Hepatocyte (in vitro differentiated cells): Measurements from ENCODE around the gene MEP1B. TPM values are rescaled to one million over a fixed set of nuclear protein-coding genes. Genes with fewer than 3 reads are reported as not detected.
A peak's percentile ranks its signal among the peaks of the same experiment; 100 is the strongest.

Source experiments
- polyA plus RNA-seq: library from polyadenylated mRNA; unstranded; fragments of >200 nt; fragmentation: Nextera tagmentation; extraction: Ambion mirVana; gene quantifications from 2 replicates; pipeline ENCODE4 v1.2.1, GENCODE V29; 2016
- small RNA-seq: library from RNA; depleted of rRNA; stranded (forward); fragments of <200 nt; gene quantifications from one replicate; pipeline ENCODE3, GENCODE V24; 2014
- total RNA-seq: library from RNA; depleted of rRNA; stranded (reverse); fragments of >200 nt; gene quantifications from 2 replicates; pipeline ENCODE4 v1.2.3, GENCODE V29; 2014

The MEP1B gene
- total and polyA plus RNA-seq, 2 experiments from 2014 or later = 0.22 to 2.3 TPM

Small RNA genes lying within 50 kb of the gene (small RNA-seq; reads per million reads assigned to genes)
- not detected for gene RF00019
- gene RNA5SP453 = 0.62 reads per million, percentile 50 among the genes with 10 or more reads in this experiment

Other genes starting within 250 kb of the MEP1B start
- gene TRAPPC8, start 246.9 kb upstream of the MEP1B start, total RNA-seq = 39.4 and 68.7 TPM in 2 replicates
- 12.0 and 12.6 TPM in 2 replicates for gene TRAPPC8, start 246.9 kb upstream of the MEP1B start, polyA plus RNA-seq
- gene RNF125, start 171.2 kb upstream of the MEP1B start, total RNA-seq = 1.1 and 2.1 TPM in 2 replicates
- gene RNF125, start 171.2 kb upstream of the MEP1B start, polyA plus RNA-seq = 0.64 and 0.88 TPM in 2 replicates
- 35.8 and 41.1 TPM in 2 replicates for gene RNF138, start 98.2 kb upstream of the MEP1B start, total RNA-seq
- gene RNF138, start 98.2 kb upstream of the MEP1B start, polyA plus RNA-seq = 13.1 and 18.5 TPM in 2 replicates